Endothelial cell (in vitro differentiated cells): Measurements from ENCODE around the gene GMPPB. TPM values are rescaled to one million over a fixed set of nuclear protein-coding genes. Genes with fewer than 3 reads are reported as not detected.

Experiments
- DNase-seq: peaks from one replicate; pipeline ENCODE4 v3.0.0; 2021; ENCODE audit warnings: low spot score
- H3K27ac Mint-ChIP-seq: one replicate; pipeline ENCODE4 v1.8.0; 2021; ENCODE audit warnings: mixed read lengths, inconsistent platforms; ENCODE audit not compliant: unreplicated experiment
- H3K27me3 Mint-ChIP-seq: one replicate; pipeline ENCODE4 v1.8.0; 2021; ENCODE audit warnings: mild to moderate bottlenecking, moderate library complexity, mixed read lengths, inconsistent platforms; ENCODE audit not compliant: unreplicated experiment
- H3K36me3 Mint-ChIP-seq: one replicate; pipeline ENCODE4 v1.8.0; 2021; ENCODE audit warnings: mild to moderate bottlenecking, low read depth, mixed read lengths, inconsistent platforms; ENCODE audit not compliant: unreplicated experiment
- H3K4me1 Mint-ChIP-seq: one replicate; pipeline ENCODE4 v1.8.0; 2021; ENCODE audit warnings: mild to moderate bottlenecking, mixed read lengths, inconsistent platforms; ENCODE audit not compliant: unreplicated experiment
- H3K4me3 Mint-ChIP-seq: one replicate; pipeline ENCODE4 v1.8.0; 2021; ENCODE audit warnings: mild to moderate bottlenecking, mixed read lengths, inconsistent platforms; ENCODE audit not compliant: unreplicated experiment
- H3K9me3 Mint-ChIP-seq: one replicate; pipeline ENCODE4 v1.8.0; 2021; ENCODE audit warnings: mixed read lengths, inconsistent platforms; ENCODE audit not compliant: unreplicated experiment
- total RNA-seq: library from RNA; stranded (reverse); fragmentation: NEBNext Ultra II Directional; extraction: Animal tissue kit (Norgen Biotek cat#: 25700); gene quantifications from one replicate; pipeline ENCODE4 v1.2.1, GENCODE V29; 2021; ENCODE audit not compliant: unreplicated experiment
- TF ChIP-seq, protein P1 (sequence below): fragments of 200-600 bp; sonication (generic); IDR thresholded peaks from one replicate; pipeline ENCODE4 v1.5.0; 2021; ENCODE audit warnings: antibody characterized with exemption; ENCODE audit not compliant: unreplicated experiment

The GMPPB gene
- total RNA-seq, 1 donor from 2014 or later, result 21.3 TPM

DNA sequence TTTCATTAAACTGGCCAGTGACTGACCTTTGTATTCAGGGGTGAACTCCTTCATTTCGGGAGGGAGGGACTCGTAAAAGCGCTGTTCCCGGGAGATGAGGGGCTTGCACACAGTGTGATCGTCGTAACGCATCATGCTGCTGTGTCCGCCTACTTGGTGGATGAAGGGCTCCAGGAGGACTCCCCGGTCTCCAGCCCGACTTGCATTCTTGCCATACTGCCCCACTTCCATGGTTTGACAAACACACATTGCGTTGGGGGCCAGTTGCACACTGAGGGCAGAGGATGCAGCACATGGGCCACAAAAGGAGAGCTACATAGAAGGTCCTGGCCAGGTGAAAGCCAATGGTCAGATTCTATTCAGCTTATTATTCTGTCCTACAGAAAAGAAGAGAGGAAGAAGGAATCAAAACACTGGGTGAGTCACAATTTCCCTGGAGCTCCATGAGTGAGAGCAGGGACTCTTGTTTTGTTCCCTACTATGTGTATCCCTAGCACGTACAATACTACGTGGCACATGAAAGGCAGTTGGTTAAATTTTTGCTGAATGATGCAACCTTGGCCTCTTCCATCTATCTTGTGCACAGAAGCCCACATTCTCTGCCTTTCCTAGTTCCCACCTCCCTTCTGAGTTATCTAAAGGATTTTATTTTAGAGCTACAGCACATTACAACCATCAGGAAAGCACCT, 24.2 kb upstream of the GMPPB start:
- Mint-ChIP-seq H3K27ac (no peak overlapping the region), H3K36me3 (peaks cover 10% of the 10 kb centered on the region), H3K4me3 (no peak overlapping the region), H3K27me3 (no peaks in the 10 kb centered on the region), H3K4me1 (no peaks in the 10 kb centered on the region), H3K9me3 (no peaks in the 10 kb centered on the region)
- no peak for DNase-seq
- TF ChIP-seq, protein P1, sequence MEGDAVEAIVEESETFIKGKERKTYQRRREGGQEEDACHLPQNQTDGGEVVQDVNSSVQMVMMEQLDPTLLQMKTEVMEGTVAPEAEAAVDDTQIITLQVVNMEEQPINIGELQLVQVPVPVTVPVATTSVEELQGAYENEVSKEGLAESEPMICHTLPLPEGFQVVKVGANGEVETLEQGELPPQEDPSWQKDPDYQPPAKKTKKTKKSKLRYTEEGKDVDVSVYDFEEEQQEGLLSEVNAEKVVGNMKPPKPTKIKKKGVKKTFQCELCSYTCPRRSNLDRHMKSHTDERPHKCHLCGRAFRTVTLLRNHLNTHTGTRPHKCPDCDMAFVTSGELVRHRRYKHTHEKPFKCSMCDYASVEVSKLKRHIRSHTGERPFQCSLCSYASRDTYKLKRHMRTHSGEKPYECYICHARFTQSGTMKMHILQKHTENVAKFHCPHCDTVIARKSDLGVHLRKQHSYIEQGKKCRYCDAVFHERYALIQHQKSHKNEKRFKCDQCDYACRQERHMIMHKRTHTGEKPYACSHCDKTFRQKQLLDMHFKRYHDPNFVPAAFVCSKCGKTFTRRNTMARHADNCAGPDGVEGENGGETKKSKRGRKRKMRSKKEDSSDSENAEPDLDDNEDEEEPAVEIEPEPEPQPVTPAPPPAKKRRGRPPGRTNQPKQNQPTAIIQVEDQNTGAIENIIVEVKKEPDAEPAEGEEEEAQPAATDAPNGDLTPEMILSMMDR, result no peak

DNA sequence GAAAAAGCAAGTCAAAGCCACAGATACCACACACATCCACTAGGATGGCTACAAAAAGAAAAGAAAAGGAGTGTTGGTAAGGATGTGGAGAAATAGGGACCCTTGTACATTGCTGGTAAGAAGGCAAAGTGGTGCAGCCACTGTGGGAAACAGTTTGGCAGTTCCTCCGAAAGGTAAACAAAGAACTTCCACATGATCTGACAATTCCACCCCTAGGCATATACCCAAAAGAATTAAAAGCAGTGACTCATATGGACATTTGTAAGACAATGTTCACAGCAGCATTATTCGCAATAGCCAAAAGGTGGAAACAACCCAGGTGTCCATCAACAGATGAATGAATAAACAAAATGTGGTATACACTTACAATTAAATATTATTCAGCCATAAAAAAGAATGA, 22.2 kb upstream of the GMPPB start:
- no peaks in the 10 kb centered on the region for H3K9me3 Mint-ChIP-seq
- H3K27ac Mint-ChIP-seq, result no peak overlapping the region
- H3K36me3 Mint-ChIP-seq, result peaks cover 9% of the 10 kb centered on the region
- TF ChIP-seq, protein P1, result no peak
- H3K27me3 Mint-ChIP-seq, result no peaks in the 10 kb centered on the region
- H3K4me1 Mint-ChIP-seq, result no peaks in the 10 kb centered on the region
- no peak overlapping the region for H3K4me3 Mint-ChIP-seq
- DNase-seq, result no peak

DNA sequence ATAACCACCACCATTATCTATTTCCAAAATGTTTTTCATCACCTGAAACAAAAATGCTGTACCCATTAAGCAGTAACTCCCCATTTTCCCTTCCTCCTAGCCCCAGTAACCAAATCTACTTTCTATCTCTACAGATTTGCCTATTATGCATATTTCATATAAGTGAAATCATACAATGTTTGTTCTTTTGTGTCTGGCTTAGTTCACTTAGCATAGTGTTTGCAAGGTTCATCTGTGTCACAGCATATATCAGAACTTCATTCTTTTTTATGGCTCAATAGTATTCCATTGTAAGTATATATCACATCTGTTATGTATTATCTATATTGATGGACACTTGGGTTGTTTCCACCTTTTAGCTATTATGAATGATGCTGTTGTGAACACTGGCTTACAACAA, 16.7 kb upstream of the GMPPB start:
- Mint-ChIP-seq H3K9me3 (no peaks in the 10 kb centered on the region), H3K4me3 (no peak overlapping the region), H3K4me1 (no peaks in the 10 kb centered on the region), H3K27me3 (peaks cover 2% of the 10 kb centered on the region), H3K36me3 (peaks cover 25% of the 10 kb centered on the region), H3K27ac (no peak overlapping the region)
- no peak for DNase-seq
- TF ChIP-seq, protein P1, result no peak

DNA sequence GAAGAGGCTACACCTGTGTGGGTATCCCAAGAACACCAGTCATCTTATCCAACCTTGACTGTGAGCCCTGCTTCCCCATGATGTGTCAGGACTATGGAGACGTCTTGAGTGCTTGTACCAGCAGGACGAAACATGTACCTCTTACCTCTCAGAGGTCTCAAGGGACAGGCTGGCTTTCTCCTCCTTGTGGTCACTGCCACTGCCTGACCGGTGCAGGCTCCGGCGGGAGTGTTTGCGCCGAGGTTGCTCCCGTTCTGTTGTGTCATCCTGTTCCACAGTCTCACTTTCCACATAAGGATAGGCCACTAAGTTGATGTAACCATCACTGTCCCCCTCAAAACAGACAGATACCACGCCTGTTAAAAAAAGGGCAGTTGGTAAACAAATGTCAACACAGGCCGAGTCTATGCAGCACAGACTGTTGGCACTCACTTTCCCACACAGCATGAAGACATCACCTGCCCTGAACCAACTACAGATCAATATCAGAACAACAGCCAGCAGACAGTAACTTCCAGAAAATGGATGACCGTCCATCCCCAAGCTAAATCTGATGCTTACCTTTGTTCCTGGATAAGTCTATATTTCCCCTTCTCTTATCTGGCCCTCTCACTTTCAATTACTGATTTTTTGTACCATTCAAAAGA, 14.4 kb upstream of the GMPPB start:
- peak overlapping the region; percentile 13 for H3K4me3 Mint-ChIP-seq
- no peaks in the 10 kb centered on the region for H3K4me1 Mint-ChIP-seq
- peaks cover 2% of the 10 kb centered on the region for H3K27me3 Mint-ChIP-seq
- DNase-seq, result no peak
- no peaks in the 10 kb centered on the region for H3K9me3 Mint-ChIP-seq
- peaks cover 29% of the 10 kb centered on the region for H3K36me3 Mint-ChIP-seq
- peak overlapping the region; percentile 38 for H3K27ac Mint-ChIP-seq
- TF ChIP-seq, protein P1, result no peak

DNA sequence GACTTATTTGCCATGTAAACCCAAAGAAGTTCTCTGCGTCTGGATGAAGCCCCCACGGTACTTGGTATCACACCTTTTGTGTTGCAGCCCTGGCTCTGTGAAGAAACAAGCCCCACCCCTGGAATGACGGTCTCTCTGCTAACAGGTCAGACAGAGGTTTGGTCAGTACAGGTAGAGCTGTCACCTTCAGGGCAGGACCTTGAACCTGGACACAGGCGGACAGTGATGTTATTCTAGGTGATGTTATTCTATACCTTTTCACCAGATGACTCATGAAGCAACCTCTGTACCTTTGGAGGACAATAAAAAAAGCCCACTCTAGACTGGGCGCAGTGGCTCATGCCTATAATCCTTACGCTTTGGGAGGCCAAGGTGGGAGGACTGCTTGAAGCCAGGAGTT, 11.0 kb upstream of the GMPPB start:
- Mint-ChIP-seq H3K9me3 (no peaks in the 10 kb centered on the region), H3K27ac (no peak overlapping the region), H3K36me3 (peaks cover 38% of the 10 kb centered on the region), H3K27me3 (peaks cover 2% of the 10 kb centered on the region), H3K4me1 (no peaks in the 10 kb centered on the region), H3K4me3 (no peak overlapping the region)
- TF ChIP-seq, protein P1, result no peak
- no peak for DNase-seq
